ENCODE data around the gene RNGTT.

GRCh38 chr6:88953550-88954386 is 9.7 kb downstream of the RNGTT start:
- no peak for TF ChIP-seq POLR2A (IDR thresholded peaks at IDR 0.05)
- no peak for TF ChIP-seq CTCF (IDR thresholded peaks at IDR 0.05)
- no peak for TF ChIP-seq POLR2AphosphoS5 (IDR thresholded peaks at IDR 0.05)
- TF ChIP-seq EP300 (IDR thresholded peaks at IDR 0.05) = no peak
